Uterus (tissue), 4 donors: ENCODE measurements around the gene TTLL10. TPM values are rescaled to one million over a fixed set of nuclear protein-coding genes. Genes with fewer than 3 reads are reported as not detected.
"Not testable (repeated sequence)": the region's sequence is repeated elsewhere in the genome, so short reads cannot be mapped to it uniquely, and the experiment has no call there.

Experiments
- DNase-seq, 2 donors: peaks; one replicate each; pipeline ENCODE4 v3.0.0-alpha.2; 2019 to 2020
- H3K27ac ChIP-seq, 2 donors: fragments of 200-600 bp; sonication (generic); 1 replicate in 1 of 2; 2 replicates in 1 of 2; pipeline ENCODE4 v1.5.1; 2016 to 2018
- H3K27me3 ChIP-seq, 2 donors: fragments of 200-600 bp; sonication (generic); one replicate each; pipeline ENCODE4 v1.5.1; 2018 to 2019; ENCODE audit warnings: control low read depth in 1 of 2
- H3K36me3 ChIP-seq, 2 donors: fragments of 200-600 bp; sonication (generic); one replicate each; pipeline ENCODE4 v1.5.1; 2019; ENCODE audit warnings: control low read depth in 1 of 2
- H3K4me1 ChIP-seq, 2 donors: fragments of 200-600 bp; sonication (generic); one replicate each; pipeline ENCODE4 v1.5.1; 2018 to 2019; ENCODE audit warnings: control low read depth in 1 of 2
- H3K4me3 ChIP-seq, 2 donors: fragments of 200-600 bp; sonication (generic); 1 replicate in 1 of 2; 2 replicates in 1 of 2; pipeline ENCODE4 v1.5.1; 2018 to 2019; ENCODE audit warnings: mild to moderate bottlenecking in 1 of 2
- H3K9me3 ChIP-seq, 2 donors: fragments of 200-600 bp; sonication (generic); one replicate each; pipeline ENCODE4 v1.5.1; 2019; ENCODE audit warnings: control low read depth in 1 of 2
- POLR2A ChIP-seq, 2 donors: fragments of 450-650 bp; IDR thresholded peaks; one replicate each; pipeline ENCODE4 v1.6.1; 2016; ENCODE audit warnings: antibody characterized with exemption in 2 of 2, mild to moderate bottlenecking in 1 of 2, moderate library complexity in 1 of 2
- intact Hi-C: fragments of 100-400 bp; cut with DNase I; formaldehyde crosslinking; loops from one replicate; pipeline ENCODE4 v1.15.1; 2023; ENCODE audit warnings: low total_unique reads
- total RNA-seq, 4 donors: library from RNA; depleted of rRNA in 3 of 4; stranded (reverse); fragments of >200 nt in 3 of 4; gene quantifications; one replicate each; pipeline versions ENCODE4 v1.1.0 to v1.2.4, GENCODE V29; 2014 to 2023
- TF ChIP-seq, protein P1 (sequence below), 4 experiments: fragments of 200-600 bp in 2 of 4; fragments of 450-650 bp in 2 of 4; sonication (generic) in 2 of 4; IDR thresholded peaks; one replicate each; pipeline ENCODE4 v1.5.1; 2016 to 2019; ENCODE audit warnings: antibody characterized with exemption in 4 of 4, mild to moderate bottlenecking in 2 of 4, moderate library complexity in 1 of 4
- donor health status: DM: yes; HTN: yes; CAD: no.

Gene TTLL10
- total RNA-seq, 4 donors from 2014 or later, result 0.35 to 0.51 TPM; not detected in 2

DNA sequence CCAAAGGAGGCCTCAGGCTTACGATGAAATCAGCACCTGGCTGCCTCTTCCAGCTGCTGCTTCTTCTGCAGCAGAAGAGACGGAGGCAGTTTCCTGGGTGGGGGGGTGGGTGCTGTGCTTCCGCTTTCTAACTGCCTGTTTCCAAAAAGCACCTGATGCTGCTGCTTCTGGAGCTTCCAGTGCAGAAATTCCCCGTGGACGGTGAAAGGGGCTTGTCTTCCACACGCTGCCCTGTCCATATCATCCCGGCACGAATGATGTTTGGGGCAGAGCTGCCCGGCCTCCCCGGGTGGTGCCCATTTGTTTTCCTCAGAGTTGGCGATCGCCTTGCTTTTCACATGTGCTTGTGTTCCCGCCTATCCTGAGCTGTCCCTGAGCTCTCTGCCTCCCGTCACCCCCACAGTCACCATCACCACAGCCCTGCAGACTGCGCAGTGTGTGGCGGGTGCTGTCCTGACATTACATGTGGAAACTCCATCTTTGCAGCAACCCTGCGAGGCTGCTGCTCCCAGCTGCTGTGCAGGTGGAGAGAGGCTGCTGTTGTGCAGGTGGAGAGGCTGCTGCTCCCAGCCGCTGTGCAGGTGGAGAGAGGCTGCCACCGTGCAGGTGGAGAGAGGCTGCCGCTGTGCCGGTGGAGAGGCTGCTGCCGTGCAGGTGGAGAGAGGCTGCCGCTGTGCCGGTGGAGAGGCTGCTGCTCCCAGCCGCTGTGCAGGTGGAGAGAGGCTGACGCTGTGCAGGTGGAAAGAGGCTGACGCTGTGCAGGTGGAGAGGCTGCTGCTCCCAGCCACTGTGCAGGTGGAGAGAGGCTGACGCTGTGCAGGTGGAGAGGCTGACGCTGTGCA, 1.8 kb downstream of the TTLL10 start:
- intact Hi-C loops, result no loop called here
- Histone ChIP-seq H3K4me1 (no peaks in the 10 kb centered on the region), H3K9me3 (no peaks in the 10 kb centered on the region), H3K27ac (no peak overlapping the region), H3K27me3 (peaks cover 10 to 19% of the 10 kb centered on the region in 2 donors), H3K36me3 (no peaks in the 10 kb centered on the region), H3K4me3 (no peak overlapping the region)
- TF ChIP-seq, protein P1, sequence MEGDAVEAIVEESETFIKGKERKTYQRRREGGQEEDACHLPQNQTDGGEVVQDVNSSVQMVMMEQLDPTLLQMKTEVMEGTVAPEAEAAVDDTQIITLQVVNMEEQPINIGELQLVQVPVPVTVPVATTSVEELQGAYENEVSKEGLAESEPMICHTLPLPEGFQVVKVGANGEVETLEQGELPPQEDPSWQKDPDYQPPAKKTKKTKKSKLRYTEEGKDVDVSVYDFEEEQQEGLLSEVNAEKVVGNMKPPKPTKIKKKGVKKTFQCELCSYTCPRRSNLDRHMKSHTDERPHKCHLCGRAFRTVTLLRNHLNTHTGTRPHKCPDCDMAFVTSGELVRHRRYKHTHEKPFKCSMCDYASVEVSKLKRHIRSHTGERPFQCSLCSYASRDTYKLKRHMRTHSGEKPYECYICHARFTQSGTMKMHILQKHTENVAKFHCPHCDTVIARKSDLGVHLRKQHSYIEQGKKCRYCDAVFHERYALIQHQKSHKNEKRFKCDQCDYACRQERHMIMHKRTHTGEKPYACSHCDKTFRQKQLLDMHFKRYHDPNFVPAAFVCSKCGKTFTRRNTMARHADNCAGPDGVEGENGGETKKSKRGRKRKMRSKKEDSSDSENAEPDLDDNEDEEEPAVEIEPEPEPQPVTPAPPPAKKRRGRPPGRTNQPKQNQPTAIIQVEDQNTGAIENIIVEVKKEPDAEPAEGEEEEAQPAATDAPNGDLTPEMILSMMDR (IDR thresholded peaks at IDR 0.05), result no peak
- no peak for TF ChIP-seq POLR2A (IDR thresholded peaks at IDR 0.05)
- no peak for DNase-seq

DNA sequence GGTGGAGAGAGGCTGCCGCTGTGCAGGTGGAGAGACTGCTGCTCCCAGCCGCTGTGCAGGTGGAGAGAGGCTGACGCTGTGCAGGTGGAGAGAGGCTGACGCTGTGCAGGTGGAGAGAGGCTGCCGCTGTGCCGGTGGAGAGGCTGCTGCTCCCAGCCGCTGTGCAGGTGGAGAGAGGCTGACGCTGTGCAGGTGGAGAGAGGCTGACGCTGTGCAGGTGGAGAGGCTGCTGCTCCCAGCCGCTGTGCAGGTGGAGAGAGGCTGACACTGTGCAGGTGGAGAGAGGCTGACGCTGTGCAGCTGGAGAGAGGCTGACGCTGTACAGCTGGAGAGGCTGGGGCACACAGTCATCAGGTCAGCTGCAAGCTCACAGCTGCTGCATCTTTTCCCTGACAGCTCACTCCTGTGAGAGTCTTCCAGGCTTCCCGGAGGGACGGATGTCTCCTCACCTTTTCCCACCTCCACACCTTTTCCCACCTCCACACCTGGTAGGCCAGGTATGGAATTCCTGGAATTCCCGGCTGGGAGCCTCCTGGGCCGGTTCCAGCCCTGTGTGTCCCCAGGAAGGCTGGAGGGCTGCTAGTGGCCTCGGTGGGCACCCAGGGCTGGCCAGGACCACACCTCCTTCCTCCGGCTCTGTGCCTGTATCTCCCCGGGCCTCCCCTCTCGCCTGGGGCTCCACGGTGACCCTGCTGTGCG, 2.5 kb downstream of the TTLL10 start:
- H3K9me3 ChIP-seq, H3K4me1 ChIP-seq, H3K27ac ChIP-seq, intact Hi-C loops, H3K36me3 ChIP-seq, DNase-seq, H3K4me3 ChIP-seq: not testable (repeated sequence)
- H3K27me3 ChIP-seq, result peaks cover 10 to 19% of the 10 kb centered on the region in 2 donors

DNA sequence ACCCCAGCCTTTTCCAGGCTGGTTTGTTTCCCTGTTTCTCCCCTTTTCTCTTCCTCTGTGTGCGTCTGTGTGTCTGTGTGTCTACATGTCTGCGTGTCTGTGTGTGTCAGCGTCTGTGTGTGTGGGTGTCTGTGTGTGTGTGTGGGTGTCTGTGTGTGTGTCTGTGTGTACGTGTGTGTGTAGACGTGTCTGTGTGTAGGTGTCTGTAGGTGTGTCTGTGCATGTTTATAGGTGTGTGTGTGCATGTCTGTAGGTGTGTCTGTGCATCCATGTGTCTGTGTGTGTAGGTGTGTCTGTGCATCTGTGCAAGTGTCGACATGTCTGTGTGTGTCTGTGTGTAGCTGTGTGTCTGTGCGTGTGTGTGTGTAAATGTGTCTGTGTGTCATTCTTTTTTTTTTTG, 3.3 kb downstream of the TTLL10 start:
- no peak for DNase-seq
- no peak for TF ChIP-seq POLR2A (IDR thresholded peaks at IDR 0.05)
- TF ChIP-seq, protein P1 (IDR thresholded peaks at IDR 0.05), result no peak
- peaks cover 10 to 19% of the 10 kb centered on the region in 2 donors for H3K27me3 ChIP-seq

DNA sequence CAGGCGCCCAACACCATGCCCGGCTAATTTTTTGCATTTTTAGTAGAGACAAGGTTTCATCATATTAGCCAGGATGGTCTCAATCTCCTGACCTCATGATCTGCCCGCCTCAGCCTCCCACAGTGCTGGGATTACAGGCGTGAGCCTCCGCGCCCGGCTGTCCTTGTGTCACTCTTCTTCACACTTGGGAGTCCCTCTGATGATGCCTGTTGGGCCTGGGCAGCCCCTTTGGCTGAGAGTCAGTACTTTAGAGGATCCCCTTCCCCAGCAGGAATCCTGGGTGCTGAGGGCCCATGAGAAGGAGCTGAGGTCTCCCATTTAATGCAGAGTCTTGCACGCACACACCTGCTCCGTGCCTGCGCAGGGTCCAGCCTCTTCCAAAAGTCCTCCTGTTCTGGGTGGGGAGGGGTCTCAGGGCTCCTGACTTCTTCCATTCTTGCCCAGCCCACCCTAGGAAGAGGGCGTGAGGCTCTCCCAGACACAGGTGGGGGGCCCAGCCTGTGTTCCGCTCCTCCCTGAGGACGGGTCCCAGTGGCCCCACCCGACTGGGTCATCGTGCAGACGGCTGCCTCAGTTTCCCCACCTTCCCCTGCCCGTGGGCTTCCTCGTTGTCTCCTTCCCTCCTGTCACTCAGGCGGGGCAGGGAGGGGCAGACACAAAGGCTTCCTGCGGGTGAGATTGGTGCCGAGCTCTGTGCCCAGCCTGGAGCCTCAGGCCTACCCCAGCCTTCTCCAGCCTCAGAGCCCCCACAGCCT, 3.9 kb downstream of the TTLL10 start:
- Histone ChIP-seq H3K36me3 (no peaks in the 10 kb centered on the region), H3K27ac (no peak overlapping the region), H3K27me3 (peaks cover 10 to 18% of the 10 kb centered on the region in 2 donors), H3K4me3 (no peak overlapping the region), H3K9me3 (no peaks in the 10 kb centered on the region), H3K4me1 (no peaks in the 10 kb centered on the region)
- intact Hi-C loops, result no loop called here
- no peak for DNase-seq
- TF ChIP-seq, protein P1 (IDR thresholded peaks at IDR 0.05), result no peak
- TF ChIP-seq POLR2A (IDR thresholded peaks at IDR 0.05), result no peak

More for the DNA sequence above, 3.3 kb downstream of the TTLL10 start:
- Histone ChIP-seq H3K9me3 (no peaks in the 10 kb centered on the region), H3K36me3 (no peaks in the 10 kb centered on the region), H3K4me3 (no peak overlapping the region), H3K4me1 (no peaks in the 10 kb centered on the region), H3K27ac (no peak overlapping the region)
- intact Hi-C loops, result no loop called here

DNA sequence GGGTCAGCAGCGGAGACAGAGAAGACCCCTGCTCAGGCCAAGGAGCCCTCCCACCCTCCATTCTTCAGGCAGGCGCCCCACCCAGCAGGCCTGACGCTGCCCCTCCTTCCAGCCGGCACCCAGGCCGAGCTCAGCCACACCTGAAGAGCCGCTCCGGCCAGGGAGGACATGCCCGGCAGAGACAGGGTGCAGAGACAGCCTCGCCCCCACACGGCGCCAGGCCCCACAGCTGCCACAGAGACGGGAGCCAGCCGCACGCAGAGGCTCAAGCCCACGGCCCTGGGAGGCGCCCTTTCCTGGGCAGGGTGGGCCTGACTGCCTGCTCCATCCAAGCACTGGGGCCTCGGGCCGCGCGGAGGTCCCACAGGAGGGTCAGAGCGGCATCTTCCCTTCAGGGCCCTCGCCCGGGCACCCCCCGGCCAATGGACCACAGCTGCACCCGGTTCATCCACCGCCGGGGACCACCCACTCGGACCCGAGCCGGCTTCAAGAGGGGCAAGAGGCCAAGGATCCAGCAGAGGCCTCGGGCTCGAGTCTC, 5.2 kb downstream of the TTLL10 start:
- intact Hi-C loops, result no loop called here

More for the DNA sequence above, 5.2 kb downstream of the TTLL10 start:
- no peaks in the 10 kb centered on the region for H3K9me3 ChIP-seq
- no peak overlapping the region for H3K27ac ChIP-seq
- peaks cover 2 to 8% of the 10 kb centered on the region in 2 donors for H3K27me3 ChIP-seq
- no peak overlapping the region for H3K4me3 ChIP-seq
- no peak for DNase-seq
- no peaks in the 10 kb centered on the region for H3K4me1 ChIP-seq
- no peaks in the 10 kb centered on the region for H3K36me3 ChIP-seq
- TF ChIP-seq, protein P1 (IDR thresholded peaks at IDR 0.05), result no peak
- no peak for TF ChIP-seq POLR2A (IDR thresholded peaks at IDR 0.05)
